HG02571 (cell line): ENCODE data around the gene FDXACB1.

Source experiments
- ATAC-seq: cut with Tn5 transposase; IDR thresholded peaks from one replicate; pipeline ENCODE4 v1.9.1; 2021; ENCODE audit warnings: mild to moderate bottlenecking, moderate library complexity; ENCODE audit not compliant: unreplicated experiment

Gene FDXACB1, protein sequence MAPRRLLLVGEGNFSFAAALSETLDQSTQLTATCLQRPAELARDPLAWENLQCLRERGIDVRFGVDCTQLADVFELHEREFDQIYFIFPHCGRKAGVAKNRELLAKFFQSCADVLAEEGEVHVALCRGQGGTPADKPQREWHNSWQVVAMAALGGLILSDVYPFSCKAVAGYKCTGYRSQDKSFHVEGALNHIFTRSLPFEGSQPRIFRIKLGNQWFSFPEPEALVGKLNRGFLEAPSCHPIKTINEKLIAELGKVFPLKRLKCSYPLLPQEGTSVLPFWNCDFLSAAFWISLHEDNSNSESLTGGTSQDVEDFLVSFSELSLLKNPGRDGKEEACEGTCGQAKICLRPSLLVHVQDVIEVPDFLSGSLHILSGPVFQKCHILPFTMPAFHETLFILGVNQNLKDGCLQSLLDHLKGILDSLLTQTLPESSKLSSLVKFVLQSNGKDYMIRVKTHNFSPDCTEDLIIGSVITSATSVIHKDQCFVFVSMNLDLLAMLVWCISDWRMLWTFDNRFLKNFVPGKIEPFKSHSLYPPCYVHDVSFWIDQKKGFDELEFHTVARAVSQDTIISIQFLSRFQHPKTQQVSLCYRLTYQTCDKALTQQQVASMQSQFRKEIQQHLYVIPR

DNA sequence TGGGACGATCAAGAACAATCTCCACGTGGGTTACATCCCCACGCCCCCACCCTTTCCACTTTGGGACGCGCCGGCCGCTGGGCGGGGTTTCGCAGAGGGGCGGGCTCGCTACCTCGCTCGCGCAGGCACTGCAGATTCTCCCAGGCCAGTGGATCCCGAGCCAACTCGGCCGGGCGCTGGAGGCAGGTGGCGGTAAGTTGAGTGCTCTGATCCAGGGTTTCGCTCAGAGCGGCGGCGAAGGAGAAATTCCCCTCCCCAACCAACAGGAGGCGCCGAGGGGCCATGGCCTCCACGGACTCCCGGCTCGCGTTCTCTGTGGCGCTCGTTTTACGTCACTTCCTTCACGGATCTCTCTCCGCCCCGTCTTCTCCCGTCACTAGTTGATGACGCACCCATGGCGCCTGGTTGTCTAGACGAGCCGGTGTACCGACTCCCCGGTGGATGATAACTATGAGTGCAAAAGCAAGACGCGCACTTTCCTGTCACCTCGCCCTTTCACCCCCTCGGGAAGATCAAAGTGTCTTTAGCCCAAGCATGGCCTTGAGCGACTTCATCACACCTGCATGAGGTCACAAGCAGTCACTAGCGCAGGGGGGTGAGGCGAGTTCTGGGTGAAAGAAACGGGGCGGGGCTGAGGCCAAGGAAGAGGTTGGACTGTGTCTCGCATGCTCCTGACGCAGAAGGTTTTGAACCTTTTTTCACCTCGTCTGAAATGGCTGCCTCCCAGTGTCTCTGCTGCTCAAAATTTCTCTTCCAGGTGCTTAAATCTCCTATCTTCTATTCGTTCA, at the start of gene FDXACB1, which contains the start of gene CFAP68:
FDXACB1 (minus strand) TSS at position 317 of the 788 bp plus-strand sequence; CDS start at position 284, 33 bp downstream.
CFAP68 (plus strand) TSS at position 693 of the 788 bp plus-strand sequence; CDS start at position 713, 20 bp downstream.
- peak; percentile 89 for ATAC-seq

DNA sequence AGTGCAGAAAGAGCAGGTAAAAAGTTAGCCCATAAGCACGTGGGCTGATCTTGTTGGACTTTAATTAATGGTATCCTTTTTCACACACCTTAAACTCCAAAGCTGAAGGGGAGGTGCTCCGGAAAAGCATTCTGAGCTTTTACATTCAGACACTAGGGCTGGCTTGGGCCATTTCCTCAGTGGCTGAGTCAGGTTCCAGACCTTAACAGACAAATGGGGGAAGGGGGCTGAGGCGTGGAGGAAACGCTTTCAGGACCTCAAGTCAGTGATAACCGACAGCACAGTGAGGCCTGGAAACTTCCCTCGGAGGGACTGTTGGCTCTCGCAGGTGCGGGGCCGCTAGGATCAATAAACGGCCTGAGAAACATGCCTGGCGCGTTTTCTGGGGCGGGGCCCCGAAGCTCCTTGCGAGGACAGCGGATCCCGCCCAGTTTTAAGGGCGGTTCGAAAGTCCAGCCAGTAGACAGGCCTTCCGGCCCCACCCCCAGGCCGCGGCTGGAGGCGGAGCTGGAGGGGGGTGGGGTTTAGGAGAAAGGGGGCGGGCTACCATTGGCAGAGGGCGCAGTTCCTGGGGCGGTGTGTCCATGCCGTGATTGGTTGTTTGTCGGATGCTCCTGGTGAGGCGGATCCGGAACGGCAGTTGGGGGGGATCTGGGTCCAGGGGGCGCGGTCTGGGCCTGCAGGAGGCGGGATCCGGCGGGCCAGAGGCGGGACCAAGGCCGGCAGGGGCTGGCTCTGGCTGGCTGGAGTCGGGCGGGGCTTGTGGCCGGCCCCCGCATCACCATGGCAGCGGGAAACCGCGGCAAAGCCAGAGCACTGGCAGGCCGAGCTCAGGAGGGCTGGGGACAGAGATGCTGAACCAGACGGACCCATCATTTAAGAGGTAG, 47.8 kb upstream of the FDXACB1 start:
- ATAC-seq = peak; percentile 89

DNA sequence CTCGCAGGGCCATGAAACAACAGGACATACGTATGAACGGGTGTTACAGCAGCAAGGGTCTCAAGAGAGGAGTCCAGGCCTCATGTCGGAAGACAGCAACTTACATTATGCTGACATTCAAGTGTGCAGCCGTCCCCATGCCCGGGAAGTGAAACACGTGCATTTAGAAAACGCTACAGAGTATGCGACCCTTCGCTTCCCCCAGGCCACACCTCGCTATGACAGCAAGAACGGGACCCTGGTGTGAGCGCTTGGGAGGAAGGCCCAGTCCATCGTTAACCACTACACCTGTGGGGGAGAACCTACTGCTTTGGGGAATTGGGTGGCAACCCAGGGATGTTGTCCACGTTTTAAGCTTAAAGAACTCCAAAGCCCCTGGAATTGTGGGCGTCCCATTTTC, 47.0 kb upstream of the FDXACB1 start:
- no peak for ATAC-seq

- ATAC-seq = no peak
Observed at GRCh38 chr11:111923951-111924350, 45.0 kb upstream of the FDXACB1 start.

DNA sequence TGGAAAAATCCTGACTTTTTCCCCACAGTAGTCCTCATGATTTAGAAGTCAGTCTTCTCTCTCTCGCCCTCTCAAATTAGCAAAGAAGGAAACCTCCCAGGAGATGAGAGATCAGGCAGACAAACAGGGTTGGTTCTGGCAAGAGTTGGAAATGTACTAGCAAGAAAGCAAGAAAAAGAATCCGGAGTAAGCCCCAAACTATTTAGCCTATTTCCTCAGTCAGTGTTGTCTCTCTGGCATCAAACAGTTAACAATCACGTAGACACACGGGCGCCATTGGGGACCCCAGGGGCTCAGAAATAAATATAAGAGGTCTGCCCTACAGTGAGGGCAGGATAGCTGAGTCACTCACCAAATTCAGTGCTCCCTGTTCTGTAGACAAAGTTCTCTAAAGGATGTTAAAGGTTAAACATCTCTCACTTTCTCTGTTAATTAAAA, 44.4 kb upstream of the FDXACB1 start:
- ATAC-seq = no peak

DNA sequence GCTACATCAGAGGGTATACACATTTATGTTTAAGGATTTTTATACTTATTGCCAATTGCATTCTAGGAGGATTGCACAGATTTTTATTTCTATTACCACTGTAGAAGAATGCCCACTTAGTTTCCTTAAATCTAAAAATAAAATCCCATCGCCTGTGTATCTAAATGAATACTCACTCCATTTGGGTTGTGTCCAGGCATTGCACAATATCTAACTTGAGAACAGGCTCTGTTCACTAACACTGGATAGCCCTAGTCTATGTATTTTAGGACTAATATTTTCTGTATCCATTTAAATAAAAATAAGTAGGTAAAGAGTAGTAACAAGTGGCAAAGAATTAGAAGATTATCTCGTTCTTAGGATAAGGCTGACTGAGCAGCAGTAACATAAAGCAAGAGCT, 43.8 kb upstream of the FDXACB1 start:
- ATAC-seq = no peak

- ATAC-seq = no peak
Observed at GRCh38 chr11:111921541-111922230, 42.7 kb upstream of the FDXACB1 start.

GRCh38 chr11:111920908-111921307, 41.9 kb upstream of the FDXACB1 start:
- ATAC-seq = no peak

DNA sequence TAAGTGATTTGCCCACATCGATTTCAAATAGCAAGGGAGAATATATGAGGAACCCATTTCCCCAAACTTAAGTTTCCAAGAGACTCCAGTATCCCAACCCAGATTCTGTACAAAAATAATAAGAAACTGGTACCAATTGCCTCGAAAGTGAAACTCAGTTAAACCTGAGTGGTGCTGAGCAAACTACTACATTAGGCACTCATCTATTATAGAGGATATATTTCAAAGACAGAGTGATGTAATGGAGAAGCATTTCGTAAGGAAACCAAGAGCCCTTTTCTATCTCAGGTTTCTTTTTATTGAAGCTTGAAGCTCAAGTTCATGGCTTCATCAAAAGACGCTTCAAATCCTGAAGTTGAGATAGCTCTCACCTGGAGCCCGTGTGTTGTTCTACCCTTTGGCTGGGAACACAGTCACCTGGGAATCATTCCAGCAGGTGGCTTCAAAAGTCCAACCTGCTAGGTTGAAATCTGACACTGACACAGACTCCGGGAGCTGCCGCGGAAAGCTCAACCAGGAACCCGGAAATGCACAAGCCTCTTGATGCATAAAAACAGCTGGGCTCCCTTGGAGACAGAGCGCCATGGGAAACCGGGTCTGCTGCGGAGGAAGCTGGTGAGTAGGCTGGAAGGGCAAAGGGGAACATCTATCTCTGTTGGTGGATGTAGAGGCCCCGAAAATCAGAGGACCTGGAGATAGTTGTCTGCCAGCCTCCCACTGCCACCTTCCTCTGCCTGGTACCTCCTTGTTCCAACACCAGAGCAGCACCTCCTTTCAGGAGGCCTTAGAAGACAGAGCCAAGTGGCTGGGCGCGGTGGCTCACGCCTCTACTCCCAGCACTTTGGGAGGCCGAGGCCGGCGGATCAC, 39.7 kb upstream of the FDXACB1 start, which contains the start of gene C11orf52:
C11orf52 (plus strand) TSS at position 524 of the 867 bp plus-strand sequence; CDS start at position 584, 60 bp downstream.
- no peak for ATAC-seq

DNA sequence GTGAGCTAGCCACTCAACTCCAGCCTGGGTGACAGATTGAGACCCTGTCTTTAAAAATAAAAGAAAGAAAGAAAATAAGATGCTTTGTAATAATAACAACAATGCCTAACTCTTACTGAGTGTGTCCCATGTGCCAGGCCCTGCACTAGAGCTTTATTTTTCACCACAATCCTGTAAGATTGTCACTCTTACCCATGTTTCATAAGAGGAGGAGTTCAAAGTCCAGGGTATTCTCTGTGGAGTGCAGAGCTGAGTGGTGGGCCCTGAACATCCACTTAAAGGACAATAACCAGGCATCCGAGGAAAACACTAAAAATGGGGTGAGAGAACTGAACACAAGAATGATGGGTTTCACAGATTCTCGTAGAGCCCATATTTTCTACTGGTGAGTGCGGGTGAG, 38.8 kb upstream of the FDXACB1 start:
- no peak for ATAC-seq

DNA sequence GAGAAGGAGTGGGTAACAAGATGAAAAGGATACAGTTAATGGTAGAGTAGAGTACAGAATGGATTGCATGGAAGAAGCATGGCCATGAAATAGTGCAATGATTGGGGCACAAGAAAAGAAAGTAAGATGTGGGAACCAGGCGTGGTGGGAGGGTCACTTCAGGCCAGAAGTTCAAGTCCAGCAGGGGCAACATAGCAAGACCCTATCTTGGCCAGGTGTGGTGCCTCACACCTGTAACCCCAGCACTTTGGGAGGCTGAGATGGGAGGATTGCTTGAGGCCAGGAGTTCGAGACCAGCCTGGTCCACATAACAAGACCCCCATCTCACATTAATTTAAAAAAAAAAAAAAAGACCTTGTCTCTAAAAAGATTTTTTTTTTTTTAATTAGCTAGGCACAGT, 38.3 kb upstream of the FDXACB1 start:
- no peak for ATAC-seq

DNA sequence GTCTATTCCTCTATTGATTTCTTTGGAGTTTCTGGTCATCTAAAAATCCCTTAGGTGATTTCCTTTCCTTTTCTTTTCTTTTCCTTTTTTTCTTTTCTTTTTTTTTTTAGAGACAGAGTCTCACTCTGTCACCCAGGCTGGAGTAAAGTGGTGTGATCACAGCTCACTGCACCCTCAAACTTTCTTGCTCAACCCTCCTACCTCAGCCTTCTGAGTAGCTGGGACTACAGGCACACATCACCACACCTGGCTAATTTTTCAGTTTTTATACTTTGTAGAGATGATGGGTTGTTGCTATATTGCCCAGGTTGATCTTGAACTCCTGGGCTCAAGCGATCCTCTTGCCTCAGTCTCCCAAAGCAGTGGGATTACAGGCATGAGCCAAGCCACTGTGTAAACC, 37.8 kb upstream of the FDXACB1 start:
- ATAC-seq = no peak

DNA sequence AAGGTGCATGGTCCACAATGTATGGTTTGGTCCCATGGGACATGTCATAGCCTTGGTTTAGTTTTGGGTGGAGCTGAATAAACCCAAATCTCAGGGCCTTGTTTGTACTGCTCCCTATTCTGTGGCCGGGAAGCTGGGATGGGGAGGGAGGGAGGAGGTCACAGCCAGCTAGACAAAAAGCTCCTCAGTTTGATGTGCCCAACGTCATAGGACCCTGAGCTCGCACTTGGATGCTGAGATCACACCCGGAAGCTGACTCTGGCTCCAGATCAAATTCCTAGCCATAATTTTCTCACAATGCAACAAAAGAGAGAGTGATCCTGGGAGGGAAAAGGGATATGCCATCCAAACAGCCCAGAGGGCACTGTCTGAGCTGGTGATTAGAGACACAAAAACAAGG, 35.0 kb upstream of the FDXACB1 start:
- no peak for ATAC-seq

DNA sequence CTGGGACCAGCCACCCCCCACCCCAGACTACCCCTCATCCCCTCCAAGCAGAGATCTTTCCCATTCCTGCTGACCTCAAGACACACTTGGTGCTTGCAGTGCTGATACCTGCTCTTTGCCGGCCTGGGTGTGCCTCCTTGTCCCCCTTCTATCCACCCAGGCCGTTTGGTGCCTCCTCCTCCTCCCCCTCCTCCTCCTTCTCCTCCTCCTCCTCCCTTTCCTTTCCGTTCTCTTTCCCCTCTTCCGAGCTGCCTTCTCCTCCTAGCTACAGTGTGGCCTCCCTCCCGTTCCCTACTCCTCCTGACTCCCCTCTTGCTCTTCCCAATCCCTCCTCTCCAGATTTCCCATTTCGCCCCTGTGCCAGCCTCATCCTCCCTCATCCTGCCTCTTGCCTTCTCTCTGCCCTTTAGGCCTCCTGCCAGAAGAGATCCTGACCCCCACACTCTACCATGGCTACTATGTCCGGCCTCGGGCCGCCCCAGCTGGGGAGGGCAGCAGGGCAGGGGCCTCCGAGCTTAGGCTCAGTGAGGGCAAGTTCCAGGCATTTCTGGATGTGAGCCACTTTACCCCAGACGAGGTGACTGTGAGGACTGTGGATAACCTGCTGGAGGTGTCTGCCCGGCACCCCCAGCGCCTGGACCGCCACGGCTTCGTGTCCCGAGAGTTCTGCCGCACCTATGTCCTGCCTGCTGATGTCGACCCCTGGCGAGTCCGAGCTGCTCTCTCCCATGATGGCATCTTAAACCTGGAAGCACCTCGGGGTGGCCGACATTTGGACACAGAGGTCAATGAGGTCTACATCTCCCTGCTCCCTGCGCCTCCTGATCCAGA, 34.3 kb upstream of the FDXACB1 start:
- no peak for ATAC-seq

- ATAC-seq = no peak
Observed at GRCh38 chr11:111912535-111912934, 33.6 kb upstream of the FDXACB1 start, which contains the start of gene HSPB2. Gene HSPB2 (plus strand): TSS chr11:111912734. CDS start chr11:111912830, 96 bp downstream.

GRCh38 chr11:111911563-111912401, 32.8 kb upstream of the FDXACB1 start, which contains the start of gene CRYAB:
Gene CRYAB (minus strand): TSS chr11:111911770. CDS start chr11:111911724, 46 bp downstream.
- ATAC-seq = no peak
